ENCODE measurements around the gene SPATA46. TPM values are rescaled to one million over a fixed set of nuclear protein-coding genes. Genes with fewer than 3 reads are reported as not detected.

Gene SPATA46
- total RNA-seq, 4 donors from 2014 or later, result not detected

- no peaks in the 10 kb centered on the region for H3K36me3 ChIP-seq
- DNase-seq (ENCODE audit: low spot score in 2 of 2), result no peak
- TF ChIP-seq POLR2AphosphoS5 (IDR thresholded peaks at IDR 0.05) (no peak), POLR2A (IDR thresholded peaks at IDR 0.05) (no peak), EP300 (IDR thresholded peaks at IDR 0.05) (no peak), CTCF (IDR thresholded peaks at IDR 0.05) (no peak)
- no peaks in the 10 kb centered on the region for H3K27me3 ChIP-seq
- H3K4me3 ChIP-seq, result no peak overlapping the region
- no peaks in the 10 kb centered on the region for H3K9me3 ChIP-seq
- WGBS, result 44% methylated on average over 11 of the region's 11 CpGs
- peaks cover 4% of the 10 kb centered on the region for H3K4me1 ChIP-seq
- no peak overlapping the region for H3K27ac ChIP-seq
Observed at GRCh38 chr1:162349635-162350330, 26.9 kb downstream of the SPATA46 start.

- Histone ChIP-seq H3K9me3 (no peaks in the 10 kb centered on the region), H3K27ac (no peak overlapping the region), H3K36me3 (no peaks in the 10 kb centered on the region), H3K4me1 (peaks cover 4% of the 10 kb centered on the region), H3K4me3 (no peak overlapping the region), H3K27me3 (no peaks in the 10 kb centered on the region)
- TF ChIP-seq POLR2A (IDR thresholded peaks at IDR 0.05), result no peak
- no peak for TF ChIP-seq POLR2AphosphoS5 (IDR thresholded peaks at IDR 0.05)
- no peak for TF ChIP-seq CTCF (IDR thresholded peaks at IDR 0.05)
- TF ChIP-seq EP300 (IDR thresholded peaks at IDR 0.05), result no peak
- 58% methylated on average over 3 of the region's 3 CpGs for WGBS
- DNase-seq (ENCODE audit: low spot score in 2 of 2), result no peak
Observed at GRCh38 chr1:162347281-162347680, 29.4 kb downstream of the SPATA46 start.

- no peak for DNase-seq (ENCODE audit: low spot score in 2 of 2)
- H3K36me3 ChIP-seq, result no peaks in the 10 kb centered on the region
- H3K4me1 ChIP-seq, result no peaks in the 10 kb centered on the region
- no peak overlapping the region for H3K4me3 ChIP-seq
- TF ChIP-seq CTCF (IDR thresholded peaks at IDR 0.05) (no peak), POLR2A (IDR thresholded peaks at IDR 0.05) (no peak)
- WGBS, result 85% methylated on average over 5 of the region's 5 CpGs
- no peaks in the 10 kb centered on the region for H3K9me3 ChIP-seq
- no peaks in the 10 kb centered on the region for H3K27me3 ChIP-seq
- no peak overlapping the region for H3K27ac ChIP-seq
Observed at GRCh38 chr1:162343470-162343869, 33.2 kb downstream of the SPATA46 start.

- TF ChIP-seq POLR2A (IDR thresholded peaks at IDR 0.05) (no peak), POLR2AphosphoS5 (IDR thresholded peaks at IDR 0.05) (no peak), CTCF (IDR thresholded peaks at IDR 0.05) (no peak), EP300 (IDR thresholded peaks at IDR 0.05) (no peak)
- H3K27ac ChIP-seq, result no peak overlapping the region
- H3K27me3 ChIP-seq, result no peaks in the 10 kb centered on the region
- H3K9me3 ChIP-seq, result no peaks in the 10 kb centered on the region
- no peak for DNase-seq (ENCODE audit: low spot score in 2 of 2)
- H3K36me3 ChIP-seq, result no peaks in the 10 kb centered on the region
- WGBS, result 89% methylated on average over 1 of the region's 1 CpG
- H3K4me1 ChIP-seq, result no peaks in the 10 kb centered on the region
- no peak overlapping the region for H3K4me3 ChIP-seq
Observed at GRCh38 chr1:162342452-162342983, 34.1 kb downstream of the SPATA46 start.

- no peak for DNase-seq (ENCODE audit: low spot score in 2 of 2)
Observed at GRCh38 chr1:162336621-162337285, 39.9 kb downstream of the SPATA46 start.

More at GRCh38 chr1:162336621-162337285, 39.9 kb downstream of the SPATA46 start:
- WGBS, result 73% methylated on average over 7 of the region's 7 CpGs
- Histone ChIP-seq H3K36me3 (no peaks in the 10 kb centered on the region), H3K27ac (no peak overlapping the region), H3K27me3 (no peaks in the 10 kb centered on the region), H3K4me1 (no peaks in the 10 kb centered on the region), H3K4me3 (no peak overlapping the region), H3K9me3 (no peaks in the 10 kb centered on the region)
- no peak for TF ChIP-seq CTCF (IDR thresholded peaks at IDR 0.05)
- TF ChIP-seq POLR2AphosphoS5 (IDR thresholded peaks at IDR 0.05), result no peak
- no peak for TF ChIP-seq POLR2A (IDR thresholded peaks at IDR 0.05)
- TF ChIP-seq EP300 (IDR thresholded peaks at IDR 0.05), result no peak
